ENCODE measurements around the gene RXRB.
A peak's percentile ranks its signal among the peaks of the same experiment; 100 is the strongest.

Gene RXRB

DNA sequence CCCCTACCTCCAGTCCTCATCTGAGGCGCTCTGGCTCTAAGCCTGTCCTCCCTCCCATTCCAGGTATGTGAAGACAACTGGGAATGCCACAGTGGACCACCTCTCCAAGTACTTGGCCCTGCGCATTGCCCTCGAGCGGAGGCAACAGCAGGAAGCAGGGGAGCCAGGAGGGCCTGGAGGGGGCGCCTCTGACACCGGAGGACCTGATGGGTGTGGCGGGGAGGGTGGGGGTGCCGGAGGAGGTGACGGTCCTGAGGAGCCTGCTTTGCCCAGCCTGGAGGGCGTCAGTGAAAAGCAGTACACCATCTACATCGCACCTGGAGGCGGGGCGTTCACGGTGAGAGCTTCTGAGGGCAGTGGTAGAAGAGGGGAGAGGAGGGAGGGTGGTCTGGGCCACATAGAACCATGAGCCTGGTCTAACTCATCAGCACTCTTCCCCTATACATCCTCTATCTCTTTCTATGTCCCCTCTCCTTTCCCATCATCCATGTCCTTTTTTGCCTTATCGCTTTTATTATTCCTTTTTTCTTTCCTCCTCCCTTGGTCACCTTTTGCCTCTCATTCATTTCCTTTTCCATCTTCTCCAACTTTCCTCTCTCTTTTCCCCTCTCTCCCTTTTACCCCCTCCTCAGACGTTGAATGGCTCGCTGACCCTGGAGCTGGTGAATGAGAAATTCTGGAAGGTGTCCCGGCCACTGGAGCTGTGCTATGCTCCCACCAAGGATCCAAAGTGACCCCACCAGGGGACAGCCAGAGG is 11.4 kb upstream of the RXRB start:
- no peak for DNase-seq (ENCODE audit: low read depth in 2 of 2)

DNA sequence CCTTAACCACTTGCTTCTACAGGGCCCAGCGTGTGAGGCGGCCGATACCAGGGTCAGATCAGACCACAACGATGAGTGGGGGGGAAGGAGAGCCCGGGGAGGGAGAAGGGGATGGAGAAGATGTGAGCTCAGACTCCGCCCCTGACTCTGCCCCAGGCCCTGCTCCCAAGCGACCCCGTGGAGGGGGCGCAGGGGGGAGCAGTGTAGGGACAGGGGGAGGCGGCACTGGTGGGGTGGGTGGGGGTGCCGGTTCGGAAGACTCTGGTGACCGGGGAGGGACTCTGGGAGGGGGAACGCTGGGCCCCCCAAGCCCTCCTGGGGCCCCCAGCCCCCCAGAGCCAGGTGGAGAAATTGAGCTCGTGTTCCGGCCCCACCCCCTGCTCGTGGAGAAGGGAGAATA is 10.7 kb upstream of the RXRB start:
- DNase-seq (ENCODE audit: low read depth in 2 of 2) = no peak

DNA sequence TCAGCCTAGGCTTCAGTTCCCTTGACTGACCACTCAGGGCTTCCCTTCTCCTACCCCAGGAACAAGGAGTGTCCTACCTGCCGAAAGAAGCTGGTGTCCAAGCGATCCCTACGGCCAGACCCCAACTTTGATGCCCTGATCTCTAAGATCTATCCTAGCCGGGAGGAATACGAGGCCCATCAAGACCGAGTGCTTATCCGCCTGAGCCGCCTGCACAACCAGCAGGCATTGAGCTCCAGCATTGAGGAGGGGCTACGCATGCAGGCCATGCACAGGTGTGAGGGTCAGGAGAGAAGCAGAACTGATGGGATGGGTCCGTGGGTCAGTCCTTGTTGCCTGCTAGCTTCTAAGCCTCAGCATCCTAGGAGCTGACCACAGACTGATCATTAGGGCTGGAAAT is 9.4 kb upstream of the RXRB start:
- DNase-seq (ENCODE audit: low read depth in 2 of 2) = no peak

DNA sequence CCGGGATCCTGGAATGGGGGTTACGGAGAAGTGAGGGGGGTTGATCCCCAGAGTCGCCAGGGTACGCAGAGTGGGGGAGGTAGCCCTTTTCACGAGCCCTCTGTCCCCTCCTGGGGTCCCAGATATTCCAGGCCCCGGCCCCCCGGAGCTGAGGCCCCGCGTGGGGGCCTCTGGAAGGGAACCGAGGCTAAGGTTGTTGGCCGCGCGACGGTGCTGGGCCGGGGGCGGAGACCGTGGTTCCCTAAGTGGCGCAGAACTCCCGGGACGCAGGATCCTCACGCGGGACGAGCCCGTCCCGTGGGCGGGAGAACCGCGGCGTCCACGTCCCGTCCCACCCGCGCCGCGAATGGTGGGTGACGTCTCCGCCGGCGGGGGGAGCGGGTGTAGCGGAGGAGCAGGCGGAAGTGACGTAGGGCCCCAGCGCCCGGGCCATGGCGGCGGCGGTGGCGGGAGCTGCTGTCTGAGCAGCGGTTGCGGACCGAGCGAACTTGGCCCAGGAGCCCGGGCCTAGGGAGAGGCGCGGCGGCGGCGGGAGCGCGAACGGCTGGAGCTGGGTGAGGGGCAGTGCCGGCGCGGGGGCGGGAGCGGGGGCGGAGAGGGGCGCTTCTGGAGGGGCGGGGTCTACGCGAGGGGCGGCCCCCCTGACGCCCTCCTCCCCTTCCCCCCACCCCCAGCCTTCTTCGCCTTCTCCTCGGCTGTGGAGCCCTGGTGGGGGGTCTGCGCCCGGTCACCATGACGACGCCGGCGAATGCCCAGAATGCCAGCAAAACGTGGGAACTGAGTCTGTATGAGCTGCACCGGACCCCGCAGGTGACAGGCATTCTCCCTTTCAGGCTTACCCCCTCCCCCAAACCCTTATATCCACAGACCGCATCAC is 7.9 kb upstream of the RXRB start, which contains the start of gene RING1:
TSS of gene RING1 (plus strand) at position 410 of the 877 bp plus-strand sequence. CDS start at position 733, 323 bp downstream.
- peak; percentile 75 to 79 for DNase-seq (ENCODE audit: low read depth in 2 of 2)

DNA sequence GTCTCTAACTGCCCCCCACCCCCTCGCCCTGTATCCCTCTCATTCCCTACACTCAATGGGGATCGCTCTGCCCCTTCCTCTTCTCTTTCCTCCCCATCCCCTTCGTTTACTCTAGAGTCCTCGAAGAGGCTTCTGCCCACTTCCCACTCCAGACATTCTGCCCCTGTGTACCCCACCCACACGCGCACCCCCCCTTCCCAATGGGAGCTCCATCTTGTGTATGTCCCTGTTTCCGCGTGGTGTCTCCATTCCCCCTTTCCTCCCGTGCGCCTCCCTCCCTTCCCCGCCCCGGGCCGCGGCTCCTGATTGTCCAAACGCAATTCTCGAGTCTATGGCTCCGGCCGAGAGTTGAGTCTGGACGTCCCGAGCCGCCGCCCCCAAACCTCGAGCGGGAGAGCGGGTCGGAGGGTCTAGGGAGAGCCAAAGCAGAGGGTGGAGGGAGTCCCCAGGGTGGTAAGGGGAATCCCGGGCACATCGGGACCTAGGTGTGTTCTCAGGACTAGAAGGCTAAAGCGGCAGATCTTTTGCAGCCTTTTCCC is 7.2 kb upstream of the RXRB start:
- DNase-seq (ENCODE audit: low read depth in 2 of 2) = no peak

DNA sequence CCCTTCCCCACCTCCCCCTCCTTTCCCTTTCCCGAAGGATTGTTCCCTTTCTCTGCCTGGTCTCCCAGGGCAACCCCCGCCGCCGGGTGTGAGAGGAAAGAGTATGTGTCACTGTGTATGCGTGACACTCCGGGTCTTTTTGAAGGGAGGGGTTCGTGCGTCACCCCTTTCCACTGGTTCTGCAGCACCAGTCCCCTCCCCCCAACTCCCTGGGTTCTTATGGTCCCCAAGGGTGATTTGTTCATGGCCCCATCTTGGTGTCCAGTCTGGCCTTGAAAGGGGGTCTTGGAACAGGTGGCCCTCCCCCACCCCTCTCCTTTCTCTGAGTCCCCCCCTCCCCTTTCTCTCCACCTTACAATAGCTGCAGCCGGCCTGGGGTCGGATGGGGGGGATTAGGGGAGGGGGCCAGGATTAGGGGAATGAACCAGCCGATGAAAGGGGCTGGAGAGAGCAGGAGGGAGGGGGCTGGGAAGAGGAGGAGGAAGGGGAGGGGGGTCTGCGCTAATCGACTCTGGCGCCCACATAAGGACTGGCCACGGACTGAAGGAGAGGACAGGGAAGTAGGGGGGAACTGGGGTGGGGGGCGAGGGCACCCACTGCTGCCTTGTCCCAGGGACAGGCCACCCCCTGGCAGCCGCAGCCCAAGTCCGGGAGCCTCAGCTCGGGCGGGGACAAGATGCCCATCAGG is 6.5 kb upstream of the RXRB start:
- no peak for DNase-seq (ENCODE audit: low read depth in 2 of 2)

DNA sequence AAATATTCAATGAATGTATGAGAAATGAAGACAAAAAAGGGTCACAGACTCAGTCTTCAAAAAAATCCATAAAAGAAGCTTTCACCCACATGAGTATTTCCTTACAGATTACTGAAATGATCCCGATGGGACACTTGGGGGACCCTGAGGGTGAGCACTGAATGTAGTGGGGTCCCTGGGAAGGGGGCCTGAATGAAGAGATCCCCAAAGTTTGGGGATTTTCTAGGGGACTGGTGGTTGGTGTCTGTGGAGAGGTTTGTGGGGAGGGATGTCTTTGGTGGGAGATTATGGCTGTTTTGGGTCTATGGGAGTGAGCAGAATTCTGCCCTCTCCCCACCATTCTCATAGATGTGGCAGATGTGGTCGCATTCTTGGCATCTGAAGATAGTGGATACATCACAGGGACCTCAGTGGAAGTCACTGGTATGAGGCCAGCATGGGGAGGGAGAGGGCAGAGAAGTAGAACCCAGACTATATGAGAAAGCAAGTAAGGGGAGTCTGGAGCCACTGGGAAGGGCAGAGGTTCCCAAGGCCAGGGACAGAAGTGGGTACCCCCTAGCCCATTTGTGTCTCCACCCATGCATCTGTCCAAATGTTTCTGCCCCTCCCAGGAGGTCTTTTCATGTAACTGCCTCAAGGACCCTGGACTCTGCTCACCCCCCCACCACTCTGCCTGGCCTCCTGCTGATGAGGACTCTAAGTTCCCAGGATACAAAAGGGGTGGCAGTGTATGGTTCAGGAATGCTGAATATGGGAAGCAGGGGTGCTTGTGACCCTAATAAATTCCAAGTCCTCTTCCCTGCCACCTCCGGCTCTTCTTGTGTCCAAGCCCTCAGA is 5.8 kb upstream of the RXRB start:
- DNase-seq (ENCODE audit: low read depth in 2 of 2) = no peak

DNA sequence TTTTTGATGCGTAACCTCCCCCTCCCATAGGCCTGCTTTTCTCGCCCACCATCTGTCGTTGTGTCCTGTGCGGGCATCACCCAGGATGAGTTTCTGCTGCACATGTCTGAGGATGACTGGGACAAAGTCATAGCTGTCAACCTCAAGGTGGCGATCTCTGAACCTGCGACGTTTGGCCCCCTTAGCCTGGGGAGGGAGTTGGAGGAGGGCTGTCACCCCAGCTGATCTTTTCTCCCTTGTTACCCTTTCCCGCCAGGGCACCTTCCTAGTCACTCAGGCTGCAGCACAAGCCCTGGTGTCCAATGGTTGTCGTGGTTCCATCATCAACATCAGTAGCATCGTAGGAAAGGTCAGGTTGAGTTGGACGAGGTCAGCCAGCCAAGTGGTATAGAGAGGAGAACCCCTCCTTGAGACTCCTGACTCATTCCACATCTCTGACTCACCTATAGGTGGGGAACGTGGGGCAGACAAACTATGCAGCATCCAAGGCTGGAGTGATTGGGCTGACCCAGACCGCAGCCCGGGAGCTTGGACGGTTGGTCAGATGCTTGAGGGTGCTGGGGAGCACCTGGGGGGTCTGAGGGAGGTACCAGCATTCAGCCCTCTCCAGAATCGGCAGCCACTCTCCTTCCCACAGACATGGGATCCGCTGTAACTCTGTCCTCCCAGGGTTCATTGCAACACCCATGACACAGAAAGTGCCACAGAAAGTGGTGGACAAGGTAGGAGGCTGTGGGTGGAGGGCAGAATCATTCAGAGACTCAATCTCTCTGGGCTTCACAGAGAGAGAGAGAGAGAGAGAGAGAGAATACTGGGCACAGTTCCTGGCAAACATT is 4.9 kb upstream of the RXRB start:
- peak; percentile 34 to 47 for DNase-seq (ENCODE audit: low read depth in 2 of 2)

DNA sequence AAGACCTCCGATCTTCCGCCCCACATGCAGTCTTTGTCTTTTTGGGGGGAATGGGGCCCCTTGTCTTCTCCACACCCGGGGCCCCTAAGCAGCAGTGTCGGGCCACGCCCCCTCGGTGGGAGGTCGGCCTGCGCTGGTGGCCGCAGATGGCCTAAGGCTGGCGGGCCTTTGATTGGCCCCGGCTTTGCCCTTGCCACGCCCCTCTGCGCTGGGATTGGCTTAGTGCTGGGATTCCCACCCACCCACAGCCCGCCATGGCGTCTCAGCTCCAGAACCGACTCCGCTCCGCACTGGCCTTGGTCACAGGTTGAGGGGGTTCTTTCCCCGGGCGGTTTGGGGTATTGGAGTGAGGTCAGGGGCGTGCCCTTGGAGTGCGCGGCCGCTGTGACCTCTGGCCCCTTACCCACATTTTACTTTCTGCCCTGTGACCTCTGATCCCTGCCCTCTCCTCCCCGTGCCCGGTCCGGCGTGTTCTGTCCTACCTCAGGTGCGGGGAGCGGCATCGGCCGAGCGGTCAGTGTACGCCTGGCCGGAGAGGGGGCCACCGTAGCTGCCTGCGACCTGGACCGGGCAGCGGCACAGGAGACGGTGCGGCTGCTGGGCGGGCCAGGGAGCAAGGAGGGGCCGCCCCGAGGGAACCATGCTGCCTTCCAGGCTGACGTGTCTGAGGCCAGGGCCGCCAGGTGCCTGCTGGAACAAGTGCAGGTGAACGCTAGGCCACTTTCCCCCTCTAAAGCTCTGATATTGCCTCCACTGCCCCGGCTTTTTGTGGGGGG is 4.1 kb upstream of the RXRB start, which contains the start of gene HSD17B8:
TSS of gene HSD17B8 (plus strand) at position 241 of the 776 bp plus-strand sequence. CDS start at position 255, 14 bp downstream.
- DNase-seq (ENCODE audit: low read depth in 2 of 2) = peak; percentile 94 to 96

DNA sequence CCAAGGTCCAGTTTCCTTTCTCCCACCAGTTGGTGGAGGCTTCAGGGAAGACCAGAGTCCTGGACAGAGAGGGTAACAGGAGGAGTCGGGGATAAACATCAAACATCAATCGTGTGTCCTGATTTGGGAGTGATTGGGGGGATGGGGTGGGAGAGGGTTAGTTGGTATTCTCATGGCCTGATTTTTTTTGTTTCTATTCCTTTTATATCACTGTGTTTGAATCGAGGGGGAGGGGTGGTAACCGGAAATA is 3.6 kb upstream of the RXRB start:
- no peak for DNase-seq (ENCODE audit: low read depth in 2 of 2)

DNA sequence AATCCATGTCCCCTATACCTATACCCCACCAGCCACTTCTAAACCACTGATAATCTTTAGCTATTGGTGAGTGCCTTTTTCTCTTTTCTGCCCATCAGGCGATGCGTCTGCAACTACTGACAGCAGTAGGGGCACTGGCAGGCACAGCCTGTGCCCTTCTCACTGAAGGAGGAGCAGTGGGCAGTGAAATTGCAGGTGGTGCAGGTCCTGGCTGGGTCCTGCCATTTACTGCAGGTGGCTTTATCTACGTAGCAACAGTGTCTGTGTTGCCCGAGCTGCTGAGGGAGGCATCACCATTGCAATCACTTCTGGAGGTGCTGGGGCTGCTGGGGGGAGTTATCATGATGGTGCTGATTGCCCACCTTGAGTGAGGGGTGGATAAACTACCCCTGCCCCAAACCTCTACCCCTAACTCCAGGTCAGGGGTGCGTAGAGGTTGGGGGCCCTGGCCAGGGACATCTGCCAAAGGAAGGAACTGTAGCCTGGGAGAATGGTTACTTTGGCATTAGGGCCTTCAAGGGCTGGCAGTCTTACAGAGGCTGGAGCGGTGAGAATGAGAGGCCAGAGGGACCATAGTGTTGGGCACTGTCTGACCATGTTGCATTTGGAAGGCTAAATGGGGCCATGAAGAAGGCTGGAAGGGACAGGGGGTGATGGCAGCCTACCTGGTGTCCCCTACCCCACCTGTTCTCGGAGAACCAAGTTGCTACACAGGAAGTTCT is 3.1 kb upstream of the RXRB start:
- no peak for DNase-seq (ENCODE audit: low read depth in 2 of 2)

DNA sequence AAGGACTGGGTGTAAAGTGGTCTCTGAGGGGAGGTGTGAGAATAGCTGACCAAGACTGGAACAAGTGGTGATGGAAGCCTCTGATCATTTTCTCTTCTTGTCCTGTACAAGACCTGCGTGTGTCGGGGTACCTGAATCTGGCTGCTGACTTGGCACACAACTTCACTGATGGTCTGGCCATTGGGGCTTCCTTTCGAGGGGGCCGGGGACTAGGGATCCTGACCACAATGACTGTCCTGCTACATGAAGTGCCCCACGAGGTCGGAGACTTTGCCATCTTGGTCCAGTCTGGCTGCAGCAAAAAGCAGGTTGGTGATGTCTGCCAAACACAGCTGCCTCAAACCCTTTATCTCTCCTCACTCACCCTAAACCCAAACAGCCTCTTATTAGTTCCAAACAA is 2.3 kb upstream of the RXRB start:
- no peak for DNase-seq (ENCODE audit: low read depth in 2 of 2)

DNA sequence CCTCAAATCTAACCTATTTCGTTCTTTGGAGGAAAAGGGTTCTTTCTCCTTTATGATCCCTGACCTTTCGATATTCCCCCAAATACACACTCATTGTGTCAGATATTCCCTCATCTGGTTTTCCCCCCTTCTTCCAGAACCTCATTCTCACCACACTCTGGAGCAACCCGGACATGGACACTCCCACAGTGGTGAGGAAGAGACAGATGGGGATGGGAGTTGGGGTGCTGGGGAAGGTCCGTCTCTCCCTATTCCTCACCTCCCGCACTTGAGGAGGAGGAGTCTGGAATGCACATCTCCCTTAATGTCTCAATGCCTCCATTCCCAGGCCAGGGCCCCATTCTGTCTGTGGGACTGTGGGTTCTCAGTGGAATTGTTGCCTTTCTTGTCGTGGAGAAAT is 1.5 kb upstream of the RXRB start:
- no peak for DNase-seq (ENCODE audit: low read depth in 2 of 2)

DNA sequence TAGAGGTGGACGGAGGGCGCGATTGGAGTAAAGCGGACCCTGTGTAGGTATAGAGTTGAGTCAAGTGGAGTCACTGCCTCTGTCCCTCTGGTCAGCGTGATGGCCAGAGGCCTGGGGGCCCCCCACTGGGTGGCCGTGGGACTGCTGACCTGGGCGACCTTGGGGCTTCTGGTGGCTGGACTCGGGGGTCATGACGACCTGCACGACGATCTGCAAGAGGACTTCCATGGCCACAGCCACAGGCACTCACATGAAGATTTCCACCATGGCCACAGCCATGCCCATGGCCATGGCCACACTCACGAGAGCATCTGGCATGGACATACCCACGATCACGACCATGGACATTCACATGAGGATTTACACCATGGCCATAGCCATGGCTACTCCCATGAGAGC is 681 bp upstream of the RXRB start:
- no peak for DNase-seq (ENCODE audit: low read depth in 2 of 2)

DNA sequence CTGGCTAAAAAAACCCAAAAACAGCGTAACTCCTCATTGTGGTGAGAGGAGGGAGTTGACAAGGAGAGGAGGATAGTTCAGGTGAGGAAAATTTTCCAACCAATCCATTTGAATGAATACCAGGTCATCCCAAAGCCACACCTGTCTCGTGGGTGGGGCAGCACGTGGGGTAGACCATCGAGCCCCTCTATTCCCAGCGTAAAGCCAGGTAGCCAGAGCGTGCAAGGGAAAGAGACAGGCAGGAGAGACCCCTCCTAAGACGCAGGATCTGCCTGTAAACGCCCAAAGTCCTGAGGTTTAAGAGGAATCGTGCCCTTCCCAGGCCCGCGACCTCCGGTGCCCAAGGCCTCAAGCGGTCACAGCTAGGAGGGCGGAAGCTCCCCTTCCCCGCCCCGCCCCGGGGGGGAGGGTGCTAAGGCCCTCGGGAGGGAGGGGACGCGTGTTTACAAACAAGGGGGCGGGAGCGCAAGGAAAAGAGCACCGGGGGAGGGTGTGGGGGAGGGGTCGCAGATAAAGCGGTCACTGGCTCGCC is 712 bp downstream of the RXRB start:
- peak; percentile 68 to 71 for DNase-seq (ENCODE audit: low read depth in 2 of 2)

DNA sequence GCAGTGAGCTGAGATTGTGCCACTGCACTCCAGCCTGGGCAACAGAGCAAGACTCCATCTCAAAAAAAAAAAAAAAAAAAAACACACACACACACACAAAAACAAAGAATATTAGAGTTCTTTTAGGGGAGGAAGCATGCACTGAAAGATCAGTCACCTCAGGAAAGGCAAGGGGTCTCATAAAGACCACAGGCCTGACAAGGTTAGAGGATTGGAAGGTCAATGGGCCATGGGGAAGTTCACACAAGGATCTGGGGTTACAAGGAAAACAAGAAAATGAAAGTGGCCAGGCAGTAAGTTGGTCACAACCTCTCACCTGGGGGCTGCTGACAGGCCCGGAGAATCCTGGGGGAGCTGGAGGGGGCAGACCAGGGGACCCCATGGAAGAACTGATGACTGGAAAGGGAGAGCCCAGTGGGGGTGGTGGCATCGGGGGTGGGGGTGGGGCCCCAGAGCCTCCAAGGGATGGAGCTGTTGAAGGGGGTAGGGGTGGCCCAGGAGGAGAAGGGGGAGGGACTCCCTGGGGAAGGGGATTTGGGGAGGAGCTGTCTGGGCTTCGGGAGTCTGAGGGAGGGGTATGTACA is 1.5 kb downstream of the RXRB start:
- no peak for DNase-seq (ENCODE audit: low read depth in 2 of 2)

DNA sequence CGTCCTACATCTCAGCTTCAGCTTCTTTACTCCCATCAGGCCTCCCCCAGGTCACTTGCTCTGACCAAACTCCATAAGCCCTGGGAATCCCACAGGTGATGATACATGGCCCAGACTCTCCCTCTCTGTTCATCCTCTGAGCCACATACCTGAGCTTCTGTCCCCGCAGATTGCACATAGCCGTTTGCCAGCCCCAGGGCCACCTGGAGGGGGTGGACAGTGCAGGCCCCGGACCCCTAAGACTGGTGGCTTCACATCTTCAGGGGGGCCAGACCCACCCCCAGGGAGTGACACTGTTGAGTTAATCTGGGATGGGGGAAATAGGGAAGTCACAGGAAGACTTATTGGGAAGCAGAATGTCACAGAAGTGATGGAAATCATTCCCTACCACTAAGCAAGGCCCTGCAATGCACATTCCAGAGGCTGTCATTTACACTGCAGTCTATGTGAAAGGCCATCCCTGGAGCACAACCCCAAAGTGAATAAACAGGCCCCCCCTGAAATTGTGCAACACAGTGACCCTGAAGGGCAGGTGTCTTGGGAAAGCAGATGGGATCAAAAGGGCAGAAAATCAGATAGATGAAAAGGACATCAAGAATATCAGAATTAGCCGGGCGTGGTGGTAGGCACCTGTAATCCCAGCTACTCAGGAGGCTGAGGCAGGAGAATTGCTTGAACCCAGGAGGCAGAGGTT is 2.2 kb downstream of the RXRB start:
- no peak for DNase-seq (ENCODE audit: low read depth in 2 of 2)
